ENCODE data around the gene HSPG2.
A peak's percentile ranks its signal among the peaks of the same experiment; 100 is the strongest.

HSPG2 gene

DNA sequence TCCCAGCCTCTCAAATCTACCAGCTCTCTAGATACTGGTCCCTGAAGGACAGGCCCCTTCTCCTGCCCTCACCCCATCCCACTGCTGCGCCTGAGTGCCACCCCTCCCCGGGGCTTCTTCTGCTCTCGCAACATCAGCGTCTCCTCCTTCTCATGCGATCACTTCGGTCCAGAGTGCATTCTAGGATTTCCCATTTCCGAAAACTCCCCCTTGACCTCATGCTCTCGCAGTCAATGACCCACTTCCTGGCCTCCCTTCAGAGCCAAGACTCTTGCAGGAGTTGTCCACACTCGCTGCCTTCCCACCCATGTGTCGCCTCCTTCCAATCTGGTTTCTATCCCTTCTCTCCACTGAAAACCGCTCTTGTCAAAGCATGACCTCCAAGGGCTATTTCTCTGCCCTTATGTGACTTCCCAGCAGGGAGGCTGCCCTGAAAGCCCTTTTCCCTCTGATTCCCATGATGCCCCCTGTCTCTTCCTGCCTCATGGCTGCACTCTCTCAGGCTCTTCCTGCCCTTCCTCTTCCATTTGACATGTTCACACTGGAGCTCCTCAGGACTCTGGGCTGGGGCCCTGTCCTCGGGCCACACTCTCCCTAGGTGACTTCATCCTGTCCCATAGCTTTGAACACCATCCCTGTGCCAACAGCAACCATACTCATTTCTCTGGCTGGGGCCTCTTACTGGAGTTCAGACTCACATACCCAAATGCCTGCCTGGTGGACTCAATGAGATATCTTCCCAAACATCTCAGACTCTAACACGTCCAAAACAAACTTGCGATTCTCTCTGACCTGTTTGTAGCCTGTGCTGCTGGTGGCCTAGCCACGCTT lies 79.1 kb downstream of the HSPG2 start:
- Histone ChIP-seq H3K36me3 (ENCODE audit: control insufficient read depth in 2 of 2, insufficient read depth in 2 of 2, low read length in 2 of 2) (peaks cover 77 to 84% of the 10 kb centered on the region in 2 donors), H3K4me1 (ENCODE audit: control insufficient read depth, insufficient read depth, low read length) (peaks cover 3% of the 10 kb centered on the region), H3K27me3 (ENCODE audit: control insufficient read depth in 1 of 2, insufficient read depth in 2 of 2, low read length in 2 of 2) (no peaks in the 10 kb centered on the region), H3K9ac (ENCODE audit: low read length in 2 of 2) (no peak overlapping the region), H3K9me3 (ENCODE audit: control insufficient read depth in 2 of 2, low read length in 2 of 2) (no peaks in the 10 kb centered on the region), H3K4me3 (ENCODE audit: low read length in 2 of 2) (no peak overlapping the region), H3K27ac (ENCODE audit: low read length) (peak overlapping the region; percentile 37)

DNA sequence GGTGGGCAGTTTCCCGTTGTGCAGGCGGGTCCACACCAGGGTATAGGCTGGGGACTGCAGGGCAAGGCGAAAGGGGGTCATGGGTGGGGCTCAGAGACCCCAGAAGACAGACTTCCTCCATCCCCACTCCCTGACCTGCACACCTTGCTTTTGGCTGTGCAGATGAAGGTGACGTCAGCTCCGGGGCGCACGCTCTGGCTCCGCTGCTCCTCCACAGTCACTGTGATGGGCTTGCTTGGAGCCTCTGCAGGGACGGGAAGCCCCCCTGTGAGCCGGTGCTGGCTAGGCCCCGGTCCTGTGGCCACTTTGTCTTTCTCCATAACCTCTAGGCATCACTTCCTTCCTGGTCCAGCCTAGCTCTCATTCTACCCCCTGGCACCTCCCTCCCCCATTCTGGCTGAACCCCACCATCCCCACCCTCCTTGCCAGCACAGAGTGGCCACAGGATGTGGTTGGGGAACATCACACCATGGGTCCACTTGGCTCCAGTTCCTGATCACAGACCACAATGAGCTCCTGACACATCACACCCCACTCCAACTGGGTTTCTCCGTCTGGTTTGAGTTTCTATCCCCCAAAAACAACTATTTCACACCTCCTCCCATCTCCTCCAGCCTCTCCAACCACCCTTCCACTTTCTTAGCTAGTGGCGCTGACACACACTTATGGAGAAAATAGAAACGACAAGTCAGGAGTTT lies 79.8 kb downstream of the HSPG2 start:
- H3K36me3 ChIP-seq (ENCODE audit: control insufficient read depth in 2 of 2, insufficient read depth in 2 of 2, low read length in 2 of 2) = peaks cover 82 to 89% of the 10 kb centered on the region in 2 donors
- H3K4me1 ChIP-seq (ENCODE audit: control insufficient read depth, insufficient read depth, low read length) = peaks cover 3% of the 10 kb centered on the region
- no peak overlapping the region for H3K4me3 ChIP-seq (ENCODE audit: low read length in 2 of 2)
- no peak overlapping the region for H3K9ac ChIP-seq (ENCODE audit: low read length in 2 of 2)
- H3K27ac ChIP-seq (ENCODE audit: low read length) = no peak overlapping the region
- H3K9me3 ChIP-seq (ENCODE audit: control insufficient read depth in 2 of 2, low read length in 2 of 2) = no peaks in the 10 kb centered on the region
- H3K27me3 ChIP-seq (ENCODE audit: control insufficient read depth in 1 of 2, insufficient read depth in 2 of 2, low read length in 2 of 2) = no peaks in the 10 kb centered on the region

DNA sequence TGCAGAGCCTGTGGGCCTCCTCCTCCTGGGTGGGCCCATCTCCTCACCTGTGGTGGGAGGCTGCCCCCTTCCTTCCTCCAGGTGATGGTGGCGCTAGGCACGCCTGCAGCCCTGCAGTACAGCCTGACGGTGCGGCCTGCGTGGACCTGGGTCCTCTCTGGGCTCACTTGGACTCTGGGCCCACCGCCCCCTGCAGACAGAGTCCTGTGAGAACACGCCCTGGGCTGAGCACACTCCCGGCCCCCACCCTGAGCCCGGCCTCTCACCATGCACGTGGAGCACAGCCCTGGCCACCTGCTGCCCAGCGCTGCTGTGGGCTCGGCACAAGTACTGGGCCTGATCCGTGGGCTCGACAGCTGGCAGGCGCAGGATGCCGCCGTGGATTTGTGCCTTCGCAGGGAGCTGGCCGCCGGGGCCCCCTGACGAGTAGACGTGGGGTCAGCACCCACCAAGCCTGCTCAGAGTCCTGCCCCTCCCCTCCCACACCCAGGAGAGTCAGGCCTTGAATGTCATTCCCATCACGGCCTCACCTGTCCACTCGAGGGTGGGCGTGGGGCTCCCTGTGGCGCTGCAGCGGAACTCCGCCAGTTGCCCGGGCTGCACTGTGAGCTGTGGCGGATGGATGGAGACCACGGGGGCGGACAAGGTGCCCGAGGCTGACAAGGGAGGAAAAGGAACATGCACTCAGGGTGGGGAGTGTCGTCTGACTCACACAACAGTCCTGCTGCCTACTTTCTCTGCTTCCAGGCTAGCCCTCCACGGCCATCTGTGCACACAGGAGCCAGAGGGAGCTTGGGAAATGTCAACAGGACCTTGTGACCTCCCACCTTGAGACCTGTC lies 81.6 kb downstream of the HSPG2 start:
- peaks cover 80 to 85% of the 10 kb centered on the region in 2 donors for H3K36me3 ChIP-seq (ENCODE audit: control insufficient read depth in 2 of 2, insufficient read depth in 2 of 2, low read length in 2 of 2)
- peak overlapping the region; percentile 18 for H3K27ac ChIP-seq (ENCODE audit: low read length)

DNA sequence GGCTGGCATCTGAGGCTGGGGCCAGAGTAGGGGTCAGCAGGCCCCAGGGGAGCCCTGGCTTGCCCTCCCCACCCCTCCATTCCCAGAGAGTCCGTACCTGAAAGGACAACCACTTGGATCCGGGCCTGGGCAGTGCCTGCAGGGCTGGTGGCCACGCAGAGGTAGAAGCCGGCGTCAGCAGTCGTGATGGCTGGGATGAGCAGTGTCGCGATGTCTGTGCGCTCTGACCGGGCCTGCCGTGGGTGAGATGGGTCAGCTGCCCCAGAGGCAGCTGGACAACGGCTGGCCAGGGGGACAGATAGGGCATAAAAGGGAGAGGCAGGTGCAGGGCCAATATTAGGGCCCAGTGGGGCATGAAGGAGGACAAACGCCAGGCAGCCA lies 82.4 kb downstream of the HSPG2 start:
- Histone ChIP-seq H3K4me1 (ENCODE audit: control insufficient read depth, insufficient read depth, low read length) (no peaks in the 10 kb centered on the region), H3K4me3 (ENCODE audit: low read length in 2 of 2) (no peak overlapping the region), H3K36me3 (ENCODE audit: control insufficient read depth in 2 of 2, insufficient read depth in 2 of 2, low read length in 2 of 2) (peaks cover 80 to 84% of the 10 kb centered on the region in 2 donors), H3K9me3 (ENCODE audit: control insufficient read depth in 2 of 2, low read length in 2 of 2) (no peaks in the 10 kb centered on the region), H3K27me3 (ENCODE audit: control insufficient read depth in 1 of 2, insufficient read depth in 2 of 2, low read length in 2 of 2) (no peaks in the 10 kb centered on the region), H3K27ac (ENCODE audit: low read length) (no peak overlapping the region), H3K9ac (ENCODE audit: low read length in 2 of 2) (no peak overlapping the region)

More for the DNA sequence above, 81.6 kb downstream of the HSPG2 start:
- no peaks in the 10 kb centered on the region for H3K9me3 ChIP-seq (ENCODE audit: control insufficient read depth in 2 of 2, low read length in 2 of 2)
- no peak overlapping the region for H3K9ac ChIP-seq (ENCODE audit: low read length in 2 of 2)
- H3K4me1 ChIP-seq (ENCODE audit: control insufficient read depth, insufficient read depth, low read length) = no peaks in the 10 kb centered on the region
- no peaks in the 10 kb centered on the region for H3K27me3 ChIP-seq (ENCODE audit: control insufficient read depth in 1 of 2, insufficient read depth in 2 of 2, low read length in 2 of 2)
- no peak overlapping the region for H3K4me3 ChIP-seq (ENCODE audit: low read length in 2 of 2)

DNA sequence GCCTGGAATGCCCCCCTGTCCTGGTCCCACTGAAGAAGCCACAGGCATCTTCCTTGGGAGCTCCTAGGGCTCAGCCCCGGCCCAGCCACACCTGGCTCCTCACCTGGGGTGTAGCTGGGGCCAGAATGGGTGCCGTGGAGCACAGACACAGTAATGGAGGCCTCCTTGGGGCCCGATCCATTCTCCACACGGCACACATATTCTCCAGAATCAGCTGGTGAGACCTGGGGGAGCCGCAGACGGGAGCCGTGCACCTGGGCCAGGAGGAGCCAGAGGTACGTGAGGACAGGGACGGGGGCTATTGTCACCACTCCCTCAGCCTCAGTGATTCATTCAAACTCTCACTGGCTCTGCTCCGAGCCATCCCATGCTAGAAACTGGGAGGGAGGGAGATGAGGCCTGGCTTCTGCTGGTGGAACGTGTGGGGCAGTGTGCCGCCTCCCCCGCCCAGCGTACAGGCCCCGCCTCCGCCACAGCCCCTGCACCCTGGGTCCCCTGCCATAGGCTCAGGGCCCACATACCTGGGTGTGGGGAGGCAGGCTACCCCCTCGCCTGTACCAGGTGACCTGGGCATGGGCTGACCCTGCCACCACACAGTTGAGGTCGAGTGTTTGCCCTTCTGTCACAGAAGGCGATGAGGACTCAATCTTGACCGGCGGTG lies 82.9 kb downstream of the HSPG2 start:
- Histone ChIP-seq H3K4me3 (ENCODE audit: low read length in 2 of 2) (no peak overlapping the region), H3K4me1 (ENCODE audit: control insufficient read depth, insufficient read depth, low read length) (no peaks in the 10 kb centered on the region), H3K9ac (ENCODE audit: low read length in 2 of 2) (no peak overlapping the region), H3K36me3 (ENCODE audit: control insufficient read depth in 2 of 2, insufficient read depth in 2 of 2, low read length in 2 of 2) (peaks cover 80 to 82% of the 10 kb centered on the region in 2 donors), H3K27ac (ENCODE audit: low read length) (no peak overlapping the region), H3K9me3 (ENCODE audit: control insufficient read depth in 2 of 2, low read length in 2 of 2) (no peaks in the 10 kb centered on the region), H3K27me3 (ENCODE audit: control insufficient read depth in 1 of 2, insufficient read depth in 2 of 2, low read length in 2 of 2) (no peaks in the 10 kb centered on the region)

- H3K27ac ChIP-seq (ENCODE audit: low read length) = no peak overlapping the region
- no peaks in the 10 kb centered on the region for H3K9me3 ChIP-seq (ENCODE audit: control insufficient read depth in 2 of 2, low read length in 2 of 2)
- no peaks in the 10 kb centered on the region for H3K27me3 ChIP-seq (ENCODE audit: control insufficient read depth in 1 of 2, insufficient read depth in 2 of 2, low read length in 2 of 2)
- peaks cover 82 to 84% of the 10 kb centered on the region in 2 donors for H3K36me3 ChIP-seq (ENCODE audit: control insufficient read depth in 2 of 2, insufficient read depth in 2 of 2, low read length in 2 of 2)
- no peak overlapping the region for H3K4me3 ChIP-seq (ENCODE audit: low read length in 2 of 2)
- no peak overlapping the region for H3K9ac ChIP-seq (ENCODE audit: low read length in 2 of 2)
- no peaks in the 10 kb centered on the region for H3K4me1 ChIP-seq (ENCODE audit: control insufficient read depth, insufficient read depth, low read length)
Observed at GRCh38 chr1:21853131-21853427, 84.0 kb downstream of the HSPG2 start.

- Histone ChIP-seq H3K9me3 (ENCODE audit: control insufficient read depth in 2 of 2, low read length in 2 of 2) (no peaks in the 10 kb centered on the region), H3K27me3 (ENCODE audit: control insufficient read depth in 1 of 2, insufficient read depth in 2 of 2, low read length in 2 of 2) (no peaks in the 10 kb centered on the region), H3K27ac (ENCODE audit: low read length) (no peak overlapping the region), H3K9ac (ENCODE audit: low read length in 2 of 2) (no peak overlapping the region), H3K36me3 (ENCODE audit: control insufficient read depth in 2 of 2, insufficient read depth in 2 of 2, low read length in 2 of 2) (peaks cover 82 to 85% of the 10 kb centered on the region in 2 donors), H3K4me1 (ENCODE audit: control insufficient read depth, insufficient read depth, low read length) (no peaks in the 10 kb centered on the region), H3K4me3 (ENCODE audit: low read length in 2 of 2) (no peak overlapping the region)
Observed at GRCh38 chr1:21852282-21853130, 84.6 kb downstream of the HSPG2 start.

GRCh38 chr1:21851430-21852250 lies 85.5 kb downstream of the HSPG2 start:
- Histone ChIP-seq H3K9me3 (ENCODE audit: control insufficient read depth in 2 of 2, low read length in 2 of 2) (no peaks in the 10 kb centered on the region), H3K27me3 (ENCODE audit: control insufficient read depth in 1 of 2, insufficient read depth in 2 of 2, low read length in 2 of 2) (no peaks in the 10 kb centered on the region), H3K36me3 (ENCODE audit: control insufficient read depth in 2 of 2, insufficient read depth in 2 of 2, low read length in 2 of 2) (peaks cover 79 to 82% of the 10 kb centered on the region in 2 donors), H3K27ac (ENCODE audit: low read length) (no peak overlapping the region), H3K4me1 (ENCODE audit: control insufficient read depth, insufficient read depth, low read length) (no peaks in the 10 kb centered on the region), H3K4me3 (ENCODE audit: low read length in 2 of 2) (no peak overlapping the region), H3K9ac (ENCODE audit: low read length in 2 of 2) (no peak overlapping the region)

- H3K36me3 ChIP-seq (ENCODE audit: control insufficient read depth in 2 of 2, insufficient read depth in 2 of 2, low read length in 2 of 2) = peaks cover 70 to 80% of the 10 kb centered on the region in 2 donors
- H3K27ac ChIP-seq (ENCODE audit: low read length) = peak overlapping the region; percentile 24
- H3K9ac ChIP-seq (ENCODE audit: low read length in 2 of 2) = no peak overlapping the region
- H3K4me1 ChIP-seq (ENCODE audit: control insufficient read depth, insufficient read depth, low read length) = no peaks in the 10 kb centered on the region
- H3K4me3 ChIP-seq (ENCODE audit: low read length in 2 of 2) = no peak overlapping the region
- no peaks in the 10 kb centered on the region for H3K27me3 ChIP-seq (ENCODE audit: control insufficient read depth in 1 of 2, insufficient read depth in 2 of 2, low read length in 2 of 2)
- no peaks in the 10 kb centered on the region for H3K9me3 ChIP-seq (ENCODE audit: control insufficient read depth in 2 of 2, low read length in 2 of 2)
Observed at GRCh38 chr1:21849909-21850576, 87.1 kb downstream of the HSPG2 start.

All from stomach smooth muscle (tissue), 2 donors.